HepG2 (cell line): ENCODE results near the gene EYA2. TPM values are rescaled to one million over a fixed set of nuclear protein-coding genes. Genes with fewer than 3 reads are reported as not detected.

Experiments
- DMTF1 ChIP-seq: sonication (generic); formaldehyde crosslinking; IDR thresholded peaks from 2 replicates; pipeline ENCODE4 v1.4.0; 2020; ENCODE audit warnings: mild to moderate bottlenecking, missing genetic modification reagents
- ELF3 ChIP-seq: IDR thresholded peaks from 2 replicates; pipeline ENCODE4 v1.6.1; 2016; ENCODE audit warnings: missing genetic modification reagents, missing compliant biosample characterization
- FLYWCH1 ChIP-seq: sonication (generic); formaldehyde crosslinking; IDR thresholded peaks from 2 replicates; pipeline ENCODE4 v1.8.1; 2023; ENCODE audit warnings: mild to moderate bottlenecking, missing genetic modification reagents
- FOXO1 ChIP-seq: sonication (generic); formaldehyde crosslinking; IDR thresholded peaks from 2 replicates; pipeline ENCODE4 v1.4.0; 2020; ENCODE audit warnings: missing genetic modification reagents
- JUNB ChIP-seq: sonication (generic); formaldehyde crosslinking; IDR thresholded peaks from 2 replicates; pipeline ENCODE4 v1.8.0; 2022; ENCODE audit warnings: missing genetic modification reagents, mild to moderate bottlenecking, borderline replicate concordance
- KLF12 ChIP-seq: sonication (generic); formaldehyde crosslinking; IDR thresholded peaks from 2 replicates; pipeline ENCODE4 v1.4.0; 2020; ENCODE audit warnings: missing genetic modification reagents, borderline replicate concordance
- MAZ ChIP-seq, 2 experiments: sonication (generic) in 1 of 2; formaldehyde crosslinking in 1 of 2; IDR thresholded peaks; 2 replicates each; pipeline versions ENCODE4 v1.5.0 to v1.6.1; 2012 to 2020; ENCODE audit warnings: low read depth in 2 of 2, mild to moderate bottlenecking in 2 of 2, borderline replicate concordance in 1 of 2, improper control_type of control experiment in 1 of 2, low read length in 1 of 2, missing genetic modification reagents in 1 of 2, moderate library complexity in 1 of 2
- MTF1 ChIP-seq: sonication (generic); formaldehyde crosslinking; IDR thresholded peaks from 2 replicates; pipeline ENCODE4 v1.5.0; 2020; ENCODE audit warnings: missing genetic modification reagents
- MZF1 ChIP-seq: sonication (generic); formaldehyde crosslinking; IDR thresholded peaks from 2 replicates; pipeline ENCODE4 v1.8.1; 2023; ENCODE audit warnings: mild to moderate bottlenecking, missing genetic modification reagents, borderline replicate concordance
- POLR2AphosphoS2 ChIP-seq: IDR thresholded peaks from 2 replicates; pipeline ENCODE4 v1.6.1; 2011; ENCODE audit warnings: low read depth, low read length, improper control_type of control experiment
- SRSF4 ChIP-seq: fragments of 200-400 bp; formaldehyde crosslinking; IDR thresholded peaks from one replicate; pipeline ENCODE4 v1.6.1; 2018; ENCODE audit warnings: mild to moderate bottlenecking, low read depth, low read length, moderate library complexity; ENCODE audit not compliant: poor library complexity, severe bottlenecking
- TAF15 ChIP-seq: fragments of 200-400 bp; formaldehyde crosslinking; IDR thresholded peaks from one replicate; pipeline ENCODE4 v1.6.1; 2018; ENCODE audit warnings: mild to moderate bottlenecking, low read depth, low read length; ENCODE audit not compliant: poor library complexity, severe bottlenecking
- TGIF2 ChIP-seq: IDR thresholded peaks from 2 replicates; pipeline ENCODE4 v1.6.1; 2016; ENCODE audit warnings: control low read depth, missing compliant biosample characterization
- THAP8 ChIP-seq: sonication (generic); formaldehyde crosslinking; IDR thresholded peaks from 2 replicates; pipeline ENCODE4 v1.5.1; 2020; ENCODE audit warnings: missing genetic modification reagents, mild to moderate bottlenecking, borderline replicate concordance
- ZBTB43 ChIP-seq: sonication (generic); formaldehyde crosslinking; conservative IDR thresholded peaks from 2 replicates; pipeline ENCODE4 v1.4.0; 2020; ENCODE audit warnings: missing genetic modification reagents
- ZFP82 ChIP-seq: sonication (generic); formaldehyde crosslinking; IDR thresholded peaks from 2 replicates; pipeline ENCODE4 v1.5.1; 2020; ENCODE audit warnings: mild to moderate bottlenecking, missing genetic modification reagents, borderline replicate concordance
- ZNF264 ChIP-seq: sonication (generic); formaldehyde crosslinking; IDR thresholded peaks from 2 replicates; pipeline ENCODE4 v1.4.0; 2020; ENCODE audit warnings: missing genetic modification reagents
- ZNF350 ChIP-seq: sonication (generic); formaldehyde crosslinking; IDR thresholded peaks from 2 replicates; pipeline ENCODE4 v1.4.0; 2020; ENCODE audit warnings: mild to moderate bottlenecking, low read depth, missing genetic modification reagents, borderline replicate concordance
- ZSCAN9 ChIP-seq: IDR thresholded peaks from 2 replicates; pipeline ENCODE4 v1.6.1; 2016; ENCODE audit warnings: borderline replicate concordance
- polyA plus RNA-seq, 8 experiments: library from polyadenylated mRNA; depleted of rRNA in 3 of 8; stranded (reverse) in 7 of 8; unstranded in 1 of 8; fragments of >200 nt; fragmentation: Illumina TruSeq in 4 of 8; extraction: Trizol in 4 of 8; gene quantifications; 2 replicates each; pipeline versions ENCODE4 v1.2.1 to v1.2.3, GENCODE V29; 2011 to 2016; ENCODE audit warnings: low read depth in 4 of 8, missing spikeins in 1 of 8, mixed read lengths in 1 of 8; ENCODE audit not compliant: insufficient read depth in 1 of 8
- total RNA-seq, 5 experiments: library from RNA; depleted of rRNA; stranded (reverse); fragments of >200 nt; fragmentation: Illumina TruSeq; extraction: Trizol; gene quantifications; 2 replicates each; pipeline ENCODE4 v1.2.3, GENCODE V29; 2016; ENCODE audit warnings: low read depth in 1 of 5
- TF ChIP-seq, protein P1 (sequence below): sonication (generic); formaldehyde crosslinking; IDR thresholded peaks from 2 replicates; pipeline ENCODE4 v1.5.0; 2020; ENCODE audit warnings: missing genetic modification reagents

The EYA2 gene
- total and polyA plus RNA-seq, 2 of the 13 experiments (the other 11 are each of a cell fraction or from before 2014, with no cell fraction given): not detected

DNA sequence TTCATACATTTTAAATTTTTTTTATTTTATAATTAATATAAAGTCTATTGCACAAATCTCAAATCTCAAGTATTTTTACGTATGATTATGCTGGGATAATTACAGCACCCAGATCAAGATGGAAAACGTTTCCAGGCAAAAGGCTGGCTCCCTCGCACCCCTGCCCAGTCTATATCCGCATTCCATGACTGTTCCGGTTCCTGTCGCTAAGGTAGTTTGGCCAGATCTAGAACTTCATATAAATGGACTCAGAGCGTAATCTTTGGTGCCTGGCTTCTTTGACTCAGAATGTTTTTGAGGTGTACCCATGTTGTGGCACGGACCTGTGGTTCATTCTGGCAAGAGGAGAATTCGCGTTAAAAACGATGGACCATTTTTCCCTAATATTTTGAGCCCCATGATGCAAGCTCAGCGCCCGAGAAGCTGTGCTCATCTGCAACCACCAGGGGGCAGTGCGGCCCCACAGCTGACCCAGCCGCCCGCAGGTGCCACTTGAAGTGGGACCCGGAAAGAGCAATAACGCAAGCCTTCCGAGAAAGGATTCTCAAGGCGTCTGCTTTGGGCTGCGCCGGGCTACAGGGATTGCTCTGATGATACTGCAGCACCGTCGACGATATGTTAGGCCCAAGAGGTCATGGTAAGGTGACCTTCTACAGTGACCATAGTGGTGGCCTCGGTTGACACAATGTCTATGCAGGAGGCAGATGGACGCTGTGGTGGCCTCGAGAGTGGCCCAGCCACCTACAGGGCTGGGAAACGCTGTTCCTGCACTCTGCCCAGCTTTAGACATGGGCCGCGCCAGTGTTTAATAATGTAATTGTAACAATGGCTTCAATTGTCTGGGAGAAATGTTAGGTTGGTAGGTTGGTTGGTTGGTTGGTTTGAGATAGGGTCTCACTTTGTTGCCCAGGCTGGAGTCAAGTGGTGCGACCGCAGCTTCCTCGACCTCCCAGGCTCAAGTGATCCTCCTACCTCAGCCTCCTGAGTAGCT is 301.7 kb downstream of the EYA2 start (continued):
- TF ChIP-seq ZBTB43 (peak; percentile 63; the same call in 1 of the 2 replicates), ZFP82 (no peak), MTF1 (CRISPR knock-in tag) (no peak), ELF3 (CRISPR knock-in tag) (peak; percentile 87), SRSF4 (no peak), MZF1 (CRISPR knock-in tag) (no peak), TAF15 (no peak), MAZ (IDR thresholded peaks at IDR 0.05; ENCODE audit: borderline replicate concordance, low read depth, low read length) (no peak), MAZ (CRISPR knock-in tag; IDR thresholded peaks at IDR 0.05; ENCODE audit: low read depth) (no peak), TGIF2 (CRISPR knock-in tag) (no peak; the same call in 1 of the 2 replicates), THAP8 (CRISPR knock-in tag) (no peak; the same call in 1 of the 2 replicates), POLR2AphosphoS2 (no peak), DMTF1 (no peak), ZNF350 (CRISPR knock-in tag) (peak; percentile 10), FOXO1 (CRISPR knock-in tag) (peak; percentile 72), ZNF264 (CRISPR knock-in tag) (no peak), KLF12 (CRISPR knock-in tag) (no peak; the same call in 1 of the 2 replicates), JUNB (CRISPR knock-in tag) (no peak), ZSCAN9 (CRISPR knock-in tag) (peak; percentile 90; the same call in 1 of the 2 replicates), FLYWCH1 (CRISPR knock-in tag) (0 out of 2 replicates have a peak, but pooled peaks have one; percentile 60)
- TF ChIP-seq, protein P1, sequence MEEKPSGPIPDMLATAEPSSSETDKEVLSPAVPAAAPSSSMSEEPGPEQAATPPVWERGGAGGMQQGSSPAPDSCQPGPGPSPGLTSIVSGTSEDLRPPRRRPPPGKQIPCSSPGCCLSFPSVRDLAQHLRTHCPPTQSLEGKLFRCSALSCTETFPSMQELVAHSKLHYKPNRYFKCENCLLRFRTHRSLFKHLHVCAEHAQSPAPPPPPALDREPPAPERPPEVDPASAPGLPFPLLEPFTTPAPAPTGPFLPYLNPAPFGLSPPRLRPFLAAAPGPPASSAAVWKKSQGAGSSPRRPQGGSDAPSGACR (CRISPR knock-in tag): no peak
